Breast epithelium (tissue), 4 donors: ENCODE results near the gene FBLN2. TPM values are rescaled to one million over a fixed set of nuclear protein-coding genes. Genes with fewer than 3 reads are reported as not detected.

Source experiments
- DNase-seq, 2 donors: peaks; one replicate each; pipeline ENCODE4 v3.0.0-alpha.2; 2019; ENCODE audit warnings: low spot score in 2 of 2
- H3K27ac ChIP-seq, 2 donors: fragments of 200-600 bp; sonication (generic) in 1 of 2; one replicate each; pipeline ENCODE4 v1.5.1; 2016 to 2019; ENCODE audit warnings: mild to moderate bottlenecking in 1 of 2
- H3K27me3 ChIP-seq, 2 donors: fragments of 200-600 bp; sonication (generic) in 1 of 2; one replicate each; pipeline versions ENCODE4 v1.5.1 to v1.6.0; 2017 to 2019; ENCODE audit warnings: control low read depth in 1 of 2, mild to moderate bottlenecking in 1 of 2
- H3K36me3 ChIP-seq: fragments of 200-600 bp; one replicate; pipeline ENCODE4 v1.5.1; 2019
- H3K4me1 ChIP-seq, 2 donors: fragments of 200-600 bp; sonication (generic); one replicate each; pipeline ENCODE4 v1.5.1; 2016 to 2019; ENCODE audit warnings: control low read depth in 1 of 2
- H3K4me3 ChIP-seq, 3 donors: fragments of 200-600 bp; sonication (generic); 1 replicate in 2 of 3; 2 replicates in 1 of 3; pipeline ENCODE4 v1.5.1; 2016 to 2019; ENCODE audit warnings: mild to moderate bottlenecking in 3 of 3, moderate library complexity in 2 of 3
- H3K9me3 ChIP-seq, 2 donors: fragments of 200-600 bp; sonication (generic) in 1 of 2; one replicate each; pipeline ENCODE4 v1.5.1; 2016 to 2019; ENCODE audit warnings: control low read depth in 1 of 2
- CTCF ChIP-seq, 3 donors: fragments of 450-650 bp; IDR thresholded peaks; one replicate each; pipeline ENCODE4 v1.5.1; 2016 to 2017; ENCODE audit warnings: antibody characterized with exemption in 3 of 3, mild to moderate bottlenecking in 3 of 3, moderate library complexity in 3 of 3
- POLR2A ChIP-seq: fragments of 450-650 bp; IDR thresholded peaks from one replicate; pipeline ENCODE4 v1.6.1; 2016; ENCODE audit warnings: antibody characterized with exemption, mild to moderate bottlenecking, moderate library complexity
- POLR2AphosphoS5 ChIP-seq, 3 donors: sonication (generic); formaldehyde crosslinking; IDR thresholded peaks; one replicate each; pipeline ENCODE4 v1.6.1; 2017; ENCODE audit warnings: antibody characterized with exemption in 3 of 3
- intact Hi-C: fragments of 100-400 bp; cut with DNase I; formaldehyde crosslinking; loops from one replicate; pipeline ENCODE4 v1.15.1; 2023; ENCODE audit warnings: low total_unique reads
- total RNA-seq, 3 donors: library from RNA; depleted of rRNA; stranded (reverse); fragments of >200 nt; gene quantifications; one replicate each; pipeline ENCODE4 v1.1.0, GENCODE V29; 2016

FBLN2 gene
- total RNA-seq, 3 donors from 2014 or later = 43.5 to 663 (median 81.3) TPM

DNA sequence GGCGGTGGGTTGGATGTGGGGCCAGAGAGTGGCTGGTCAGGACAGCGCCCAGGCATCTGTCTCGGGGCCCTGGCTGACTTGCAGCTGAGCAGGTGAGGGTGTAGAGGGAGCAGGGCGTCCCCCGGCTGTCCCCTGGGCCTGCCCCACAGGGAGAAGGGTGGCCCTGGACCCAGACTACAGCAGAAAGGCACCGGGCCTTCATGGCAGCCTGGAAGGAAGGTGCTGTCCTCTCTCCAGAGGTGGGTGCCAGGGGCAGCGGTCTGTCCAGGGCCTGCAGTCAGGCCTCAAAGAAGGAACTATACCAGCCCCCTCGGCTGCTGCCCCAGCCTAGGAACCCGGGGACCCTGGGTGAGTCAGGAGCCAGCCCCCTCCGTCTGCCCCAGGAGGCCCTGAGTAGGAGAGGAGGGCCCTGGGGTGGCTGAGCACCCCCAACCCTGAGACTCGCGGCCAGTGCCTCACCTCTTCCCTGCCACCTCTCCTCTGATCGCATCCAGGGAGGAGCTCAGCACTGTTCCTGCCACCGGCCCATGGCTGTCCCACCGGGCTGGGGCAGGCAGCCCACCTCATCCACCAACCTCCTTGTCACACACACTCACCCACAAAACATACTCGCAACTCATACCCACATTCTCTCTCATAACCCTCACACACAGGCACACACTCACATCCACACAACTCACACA lies 133.5 kb downstream of the FBLN2 start:
- H3K4me1 ChIP-seq = no peaks in the 10 kb centered on the region
- no peaks in the 10 kb centered on the region for H3K36me3 ChIP-seq
- H3K27ac ChIP-seq = no peak overlapping the region
- no peak overlapping the region for H3K4me3 ChIP-seq
- intact Hi-C loops = no loop called here
- H3K9me3 ChIP-seq = no peaks in the 10 kb centered on the region
- TF ChIP-seq POLR2A (no peak), CTCF (IDR thresholded peaks at IDR 0.05) (no peak)
- peaks cover 0 to 17% of the 10 kb centered on the region in 2 donors for H3K27me3 ChIP-seq
- DNase-seq = no peak

DNA sequence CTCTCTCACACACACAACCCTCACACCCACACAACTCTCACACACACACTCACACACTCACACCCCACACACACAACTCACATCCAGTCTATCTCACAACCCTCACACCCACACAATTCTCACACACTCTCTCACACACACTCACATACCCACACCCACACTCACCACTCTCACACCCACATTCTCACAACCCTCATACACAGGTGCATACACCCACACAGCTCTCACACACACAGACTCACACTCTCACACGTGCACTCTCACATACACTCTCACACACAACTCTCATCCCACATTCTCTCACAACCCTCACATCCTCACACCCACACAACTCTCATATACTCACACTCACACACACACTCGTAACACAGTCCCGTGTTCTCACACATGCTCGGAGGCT lies 134.4 kb downstream of the FBLN2 start:
- H3K36me3 ChIP-seq = no peaks in the 10 kb centered on the region
- H3K9me3 ChIP-seq = no peaks in the 10 kb centered on the region
- H3K27ac ChIP-seq = no peak overlapping the region
- H3K4me1 ChIP-seq = no peaks in the 10 kb centered on the region
- TF ChIP-seq POLR2A (no peak), POLR2AphosphoS5 (IDR thresholded peaks at IDR 0.05) (no peak), CTCF (IDR thresholded peaks at IDR 0.05) (no peak)
- intact Hi-C loops = no loop called here
- H3K4me3 ChIP-seq = no peak overlapping the region
- peaks cover 0 to 17% of the 10 kb centered on the region in 2 donors for H3K27me3 ChIP-seq
- no peak for DNase-seq

- intact Hi-C loops = no loop called here
- no peaks in the 10 kb centered on the region for H3K4me1 ChIP-seq
- no peak overlapping the region for H3K27ac ChIP-seq
- H3K36me3 ChIP-seq = no peaks in the 10 kb centered on the region
- DNase-seq = no peak
- no peak for TF ChIP-seq CTCF (IDR thresholded peaks at IDR 0.05)
- TF ChIP-seq POLR2A = no peak
- no peak for TF ChIP-seq POLR2AphosphoS5 (IDR thresholded peaks at IDR 0.05)
- peaks cover 0 to 17% of the 10 kb centered on the region in 2 donors for H3K27me3 ChIP-seq
- H3K4me3 ChIP-seq = no peak overlapping the region
- no peaks in the 10 kb centered on the region for H3K9me3 ChIP-seq
Observed at GRCh38 chr3:13683772-13684171, 134.8 kb downstream of the FBLN2 start.

DNA sequence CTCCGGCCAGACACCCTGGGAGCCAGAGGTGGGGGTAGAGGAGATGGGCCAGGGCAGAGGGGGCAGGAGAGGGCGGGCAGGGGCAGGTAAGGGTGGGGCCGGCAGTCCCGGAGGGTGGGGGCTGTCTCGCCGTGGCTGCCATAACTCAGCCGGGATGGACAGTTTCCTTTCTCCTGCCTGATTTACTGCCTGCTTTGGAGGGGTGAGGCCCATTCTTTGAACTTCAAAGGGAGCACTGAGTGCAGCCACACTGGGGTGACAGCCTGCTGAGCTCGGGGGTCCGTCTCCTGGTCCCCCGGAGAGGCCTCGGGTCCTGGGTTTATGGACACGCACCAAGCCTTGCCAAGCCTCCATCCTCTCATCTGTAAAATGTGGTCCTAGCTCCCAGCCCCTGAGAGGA lies 135.4 kb downstream of the FBLN2 start:
- Histone ChIP-seq H3K27ac (no peak overlapping the region), H3K27me3 (peaks cover 0 to 16% of the 10 kb centered on the region in 2 donors), H3K4me3 (no peak overlapping the region), H3K9me3 (no peaks in the 10 kb centered on the region), H3K36me3 (no peaks in the 10 kb centered on the region), H3K4me1 (no peaks in the 10 kb centered on the region)
- TF ChIP-seq POLR2A (no peak), POLR2AphosphoS5 (IDR thresholded peaks at IDR 0.05) (no peak), CTCF (IDR thresholded peaks at IDR 0.05) (no peak)
- intact Hi-C loops = no loop called here
- DNase-seq = no peak

DNA sequence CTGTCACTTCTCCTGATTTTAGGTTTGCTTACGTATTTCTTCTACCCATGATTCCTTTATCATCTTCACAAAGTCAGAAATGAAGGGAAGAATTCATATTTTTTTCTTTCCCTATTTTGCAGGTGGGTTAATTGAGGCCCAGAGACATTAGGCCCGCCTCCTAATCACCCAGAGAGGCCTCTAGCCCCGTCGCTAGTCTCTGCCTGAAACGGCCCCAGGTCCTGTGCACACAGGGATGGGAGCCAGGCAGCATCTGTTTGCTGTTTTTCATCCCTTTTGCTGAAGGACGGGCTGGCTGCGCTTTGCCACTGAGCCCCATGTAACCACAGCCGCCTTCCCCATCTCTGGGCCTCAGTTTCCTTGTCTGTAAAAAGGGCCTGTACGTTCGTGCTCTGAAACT lies 135.9 kb downstream of the FBLN2 start:
- no peak overlapping the region for H3K27ac ChIP-seq
- H3K4me3 ChIP-seq = no peak overlapping the region
- no peaks in the 10 kb centered on the region for H3K4me1 ChIP-seq
- intact Hi-C loops = no loop called here
- H3K9me3 ChIP-seq = no peaks in the 10 kb centered on the region
- TF ChIP-seq POLR2AphosphoS5 (IDR thresholded peaks at IDR 0.05) (no peak), CTCF (IDR thresholded peaks at IDR 0.05) (no peak), POLR2A (no peak)
- no peaks in the 10 kb centered on the region for H3K36me3 ChIP-seq
- peaks cover 0 to 11% of the 10 kb centered on the region in 2 donors for H3K27me3 ChIP-seq
- no peak for DNase-seq
